Pancreas (tissue), 10 donors: Measurements from ENCODE around the gene TBC1D25. TPM values are rescaled to one million over a fixed set of nuclear protein-coding genes. Genes with fewer than 3 reads are reported as not detected.
"Not testable (repeated sequence)": the region's sequence is repeated elsewhere in the genome, so short reads cannot be mapped to it uniquely, and the experiment has no call there.

ENCODE experiments used
- ATAC-seq, 4 donors: fragments of 200-7000 bp; cut with Tn5 transposase; one replicate each; pipeline versions ENCODE4 v1.8.0 to v1.9.1; 2020; ENCODE audit warnings: mild to moderate bottlenecking in 4 of 4, moderate library complexity in 4 of 4
- DNase-seq, 6 donors: peaks; one replicate each; pipeline ENCODE4 v3.0.0-alpha.2; 2020
- FAIRE-seq: peaks from 2 replicates; lab custom pipeline; 2012; peaks lifted over from hg19 to GRCh38; lab: Jason Lieb, UNC
- H3K27ac ChIP-seq, 4 donors: fragments of 200-600 bp; sonication (generic); 1 replicate in 3 of 4; 2 replicates in 1 of 4; pipeline versions ENCODE4 v1.5.0 to v1.8.0; 2020
- H3K27me3 ChIP-seq, 4 donors: fragments of 200-600 bp; one replicate each; pipeline ENCODE4 v1.8.0; 2021
- H3K36me3 ChIP-seq, 3 donors: fragments of 200-600 bp; sonication (generic) in 1 of 3; one replicate each; pipeline versions ENCODE4 v1.5.0 to v1.8.0; 2020 to 2021
- H3K4me1 ChIP-seq, 3 donors: fragments of 200-600 bp; one replicate each; pipeline ENCODE4 v1.8.0; 2021
- H3K4me3 ChIP-seq, 4 donors: fragments of 200-600 bp; sonication (generic) in 2 of 4; one replicate each; pipeline versions ENCODE4 v1.5.0 to v1.8.0; 2020 to 2021
- H3K9me3 ChIP-seq, 4 donors: fragments of 200-600 bp; one replicate each; pipeline ENCODE4 v1.8.0; 2021
- WGBS, 2 donors: extraction: QIAGEN DNeasy Blood & Tissue Kit; methylation state at CpG; one replicate each; pipeline ENCODE4 v1.1.7; 2013; 5-methylcytosine and 5-hydroxymethylcytosine counted together
- intact Hi-C, 3 donors: fragments of 100-400 bp; cut with DNase I; formaldehyde crosslinking; loops; one replicate each; pipeline versions ENCODE4 v1.11.1 to v1.14.2; 2022
- polyA plus RNA-seq, 2 donors: library from polyadenylated mRNA; stranded (reverse); fragments of 200-250 nt; gene quantifications; one replicate each; pipeline ENCODE4 v1.2.3, GENCODE V29; 2013
- total RNA-seq, 6 donors: library from RNA; stranded (reverse); fragmentation: NEBNext Ultra II Directional in 4 of 6; extraction: Animal tissue kit (Norgen Biotek cat#: 25700) in 4 of 6; gene quantifications; one replicate each; pipeline versions ENCODE4 v1.2.1 to v1.2.4, GENCODE V29; 2021 to 2023
- TF ChIP-seq, protein P1 (sequence below), 4 donors: fragments of 200-600 bp; sonication (generic) in 3 of 4; IDR thresholded peaks; one replicate each; pipeline versions ENCODE4 v1.5.0 to v1.8.0; 2021; ENCODE audit warnings: antibody characterized with exemption in 4 of 4
- donor health status: healthy with polysubstance abuse.
- donor health status: DM: no; HTN: no; CAD: no; lungs with moderate emphysema.
- donor health status: DM: no; HTN: no; CAD: no.
- donor health status: control.
- donor health status: control.
- donor health status: Bipolar disorder and iron deficiency.
- donor health status: DM: yes; HTN: yes; CAD: no.
- donor health status: DM: no; HTN: no; CAD: no.
- donor health status: DM: no; HTN: no; CAD: no.
- donor health status: DM: yes; HTN: yes; CAD: no.

The TBC1D25 gene
- total and polyA plus RNA-seq, 8 donors = 4.4 to 9.9 (median 5.5) TPM

- intact Hi-C loops = no loop called here
- no peak overlapping the region for H3K4me3 ChIP-seq
- H3K27me3 ChIP-seq = no peaks in the 10 kb centered on the region
- TF ChIP-seq, protein P1, sequence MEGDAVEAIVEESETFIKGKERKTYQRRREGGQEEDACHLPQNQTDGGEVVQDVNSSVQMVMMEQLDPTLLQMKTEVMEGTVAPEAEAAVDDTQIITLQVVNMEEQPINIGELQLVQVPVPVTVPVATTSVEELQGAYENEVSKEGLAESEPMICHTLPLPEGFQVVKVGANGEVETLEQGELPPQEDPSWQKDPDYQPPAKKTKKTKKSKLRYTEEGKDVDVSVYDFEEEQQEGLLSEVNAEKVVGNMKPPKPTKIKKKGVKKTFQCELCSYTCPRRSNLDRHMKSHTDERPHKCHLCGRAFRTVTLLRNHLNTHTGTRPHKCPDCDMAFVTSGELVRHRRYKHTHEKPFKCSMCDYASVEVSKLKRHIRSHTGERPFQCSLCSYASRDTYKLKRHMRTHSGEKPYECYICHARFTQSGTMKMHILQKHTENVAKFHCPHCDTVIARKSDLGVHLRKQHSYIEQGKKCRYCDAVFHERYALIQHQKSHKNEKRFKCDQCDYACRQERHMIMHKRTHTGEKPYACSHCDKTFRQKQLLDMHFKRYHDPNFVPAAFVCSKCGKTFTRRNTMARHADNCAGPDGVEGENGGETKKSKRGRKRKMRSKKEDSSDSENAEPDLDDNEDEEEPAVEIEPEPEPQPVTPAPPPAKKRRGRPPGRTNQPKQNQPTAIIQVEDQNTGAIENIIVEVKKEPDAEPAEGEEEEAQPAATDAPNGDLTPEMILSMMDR (IDR thresholded peaks at IDR 0.05) = no peak
- no peaks in the 10 kb centered on the region for H3K9me3 ChIP-seq
- 66 to 73% methylated on average over 3 of the region's 3 CpGs for WGBS, 2 donors
- no peak for DNase-seq
- no peaks in the 10 kb centered on the region for H3K4me1 ChIP-seq
- H3K36me3 ChIP-seq = no peaks in the 10 kb centered on the region
- H3K27ac ChIP-seq = no peak overlapping the region
- no peak for ATAC-seq
- no peak for FAIRE-seq
Observed at GRCh38 chrX:48548871-48549270, 9.4 kb downstream of the TBC1D25 start.

DNA sequence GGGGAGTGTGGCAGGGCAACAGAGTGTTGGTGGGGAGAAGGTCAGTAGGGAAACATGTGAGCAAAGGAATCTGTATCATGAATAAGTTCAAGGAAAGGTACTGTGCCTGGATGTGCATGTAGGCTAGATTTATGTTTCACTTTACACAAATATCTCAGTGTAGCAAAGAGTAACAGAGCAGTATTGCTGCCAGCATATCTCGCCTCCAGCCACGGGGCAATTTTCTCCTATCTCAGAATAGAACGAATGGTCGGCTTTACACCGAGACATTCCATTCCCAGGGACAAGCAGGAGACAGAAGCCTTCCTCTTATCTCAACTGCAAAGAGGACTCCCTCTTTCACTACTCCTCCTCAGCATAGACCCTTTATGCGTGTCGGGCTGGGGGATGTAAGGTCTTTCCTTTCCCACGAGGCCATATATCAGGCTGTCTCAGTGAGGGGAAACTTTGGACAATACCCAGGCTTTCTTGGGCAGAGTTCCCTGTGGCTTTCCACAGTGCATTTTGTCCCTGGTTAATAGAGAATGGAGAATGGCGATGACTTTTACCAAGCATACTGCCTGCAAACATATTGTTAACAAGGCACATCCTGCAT lies 16.3 kb downstream of the TBC1D25 start:
- H3K27ac ChIP-seq, ATAC-seq, H3K4me1 ChIP-seq, H3K4me3 ChIP-seq, H3K27me3 ChIP-seq, H3K9me3 ChIP-seq, H3K36me3 ChIP-seq, FAIRE-seq, DNase-seq, intact Hi-C loops: not testable (repeated sequence)
- WGBS, 2 donors = 85 to 91% methylated on average over 9 of the region's 9 CpGs

- no peak for FAIRE-seq
- 78 to 79% methylated on average over 4 of the region's 4 CpGs for WGBS, 2 donors
Observed at GRCh38 chrX:48558271-48558670, 18.8 kb downstream of the TBC1D25 start.

DNA sequence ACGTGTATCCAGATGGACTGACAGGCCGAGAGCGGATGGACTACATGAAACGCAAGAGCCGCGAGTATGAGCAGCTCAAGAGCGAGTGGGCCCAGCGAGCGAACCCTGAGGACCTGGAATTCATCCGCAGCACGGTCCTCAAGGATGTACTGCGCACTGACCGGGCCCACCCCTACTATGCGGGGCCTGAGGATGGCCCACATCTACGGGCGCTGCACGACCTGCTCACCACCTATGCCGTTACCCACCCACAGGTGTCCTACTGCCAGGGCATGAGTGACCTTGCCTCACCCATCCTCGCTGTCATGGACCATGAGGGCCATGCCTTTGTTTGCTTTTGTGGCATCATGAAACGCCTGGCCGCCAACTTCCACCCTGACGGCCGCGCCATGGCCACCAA lies 20.1 kb downstream of the TBC1D25 start:
- DNase-seq (no peak), FAIRE-seq (no peak), ATAC-seq (no peak)
- H3K9me3 ChIP-seq = no peaks in the 10 kb centered on the region
- TF ChIP-seq, protein P1 (IDR thresholded peaks at IDR 0.05) = no peak
- H3K27me3 ChIP-seq = no peaks in the 10 kb centered on the region
- H3K36me3 ChIP-seq = no peaks in the 10 kb centered on the region
- H3K27ac ChIP-seq = no peak overlapping the region
- H3K4me3 ChIP-seq = no peak overlapping the region
- no peaks in the 10 kb centered on the region for H3K4me1 ChIP-seq
- intact Hi-C loops = no loop called here
- WGBS, 2 donors = 92 to 94% methylated on average over 24 of the region's 24 CpGs

More at GRCh38 chrX:48558271-48558670, 18.8 kb downstream of the TBC1D25 start:
- Histone ChIP-seq H3K4me1 (no peaks in the 10 kb centered on the region), H3K27me3 (no peaks in the 10 kb centered on the region), H3K9me3 (no peaks in the 10 kb centered on the region), H3K36me3 (no peaks in the 10 kb centered on the region), H3K27ac (no peak overlapping the region), H3K4me3 (no peak overlapping the region)
- intact Hi-C loops = no loop called here
- DNase-seq (no peak), ATAC-seq (peak in 3 of 4 donors; percentile 51 to 70 (median 62))
- TF ChIP-seq, protein P1 (IDR thresholded peaks at IDR 0.05) = no peak

GRCh38 chrX:48560056-48560455 lies 20.5 kb downstream of the TBC1D25 start:
- Histone ChIP-seq H3K27ac (no peak overlapping the region), H3K36me3 (no peaks in the 10 kb centered on the region), H3K4me1 (no peaks in the 10 kb centered on the region), H3K4me3 (no peak overlapping the region), H3K27me3 (no peaks in the 10 kb centered on the region), H3K9me3 (no peaks in the 10 kb centered on the region)
- TF ChIP-seq, protein P1 (IDR thresholded peaks at IDR 0.05) = no peak
- 88 to 92% methylated on average over 14 of the region's 14 CpGs for WGBS, 2 donors
- intact Hi-C loops = no loop called here
- FAIRE-seq (no peak), ATAC-seq (no peak), DNase-seq (no peak)
